Measurements from ENCODE around the gene RNF152.

DNA sequence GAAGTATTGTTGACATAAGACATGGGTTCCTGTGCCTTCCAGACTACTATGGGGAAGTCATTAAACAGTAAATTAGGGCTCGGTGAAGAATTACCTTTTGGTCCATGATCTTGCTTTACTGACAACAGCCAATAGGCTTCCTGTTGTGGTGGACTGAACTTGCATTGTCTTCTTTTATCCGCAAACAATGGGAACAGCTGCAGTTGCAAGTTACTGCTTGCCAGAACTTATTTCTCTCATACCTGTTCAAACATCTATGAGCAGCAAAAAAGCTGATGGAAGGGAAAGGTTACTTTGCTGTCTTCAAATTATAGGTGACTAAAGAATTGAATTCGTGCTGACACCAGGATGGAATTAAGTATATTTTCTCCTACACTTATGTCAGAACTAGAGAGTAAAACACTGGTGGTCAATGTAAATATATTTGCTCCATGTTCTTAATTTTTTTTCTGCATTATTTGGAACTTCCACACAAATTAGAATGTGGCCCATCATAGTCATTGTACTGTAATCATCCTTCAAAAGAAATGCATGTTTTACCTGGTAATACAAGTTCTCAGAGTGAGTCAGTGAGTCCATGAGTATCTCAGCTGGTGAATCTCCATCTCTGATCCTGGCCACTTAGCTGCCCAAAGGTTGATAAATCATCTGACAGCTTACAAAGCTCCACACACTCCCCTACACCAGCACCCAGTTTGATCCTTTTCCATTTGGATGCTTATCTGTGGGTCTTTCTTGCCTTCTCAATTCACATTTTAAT lies 37.3 kb upstream of the RNF152 start:
- TF ChIP-seq, protein P1, sequence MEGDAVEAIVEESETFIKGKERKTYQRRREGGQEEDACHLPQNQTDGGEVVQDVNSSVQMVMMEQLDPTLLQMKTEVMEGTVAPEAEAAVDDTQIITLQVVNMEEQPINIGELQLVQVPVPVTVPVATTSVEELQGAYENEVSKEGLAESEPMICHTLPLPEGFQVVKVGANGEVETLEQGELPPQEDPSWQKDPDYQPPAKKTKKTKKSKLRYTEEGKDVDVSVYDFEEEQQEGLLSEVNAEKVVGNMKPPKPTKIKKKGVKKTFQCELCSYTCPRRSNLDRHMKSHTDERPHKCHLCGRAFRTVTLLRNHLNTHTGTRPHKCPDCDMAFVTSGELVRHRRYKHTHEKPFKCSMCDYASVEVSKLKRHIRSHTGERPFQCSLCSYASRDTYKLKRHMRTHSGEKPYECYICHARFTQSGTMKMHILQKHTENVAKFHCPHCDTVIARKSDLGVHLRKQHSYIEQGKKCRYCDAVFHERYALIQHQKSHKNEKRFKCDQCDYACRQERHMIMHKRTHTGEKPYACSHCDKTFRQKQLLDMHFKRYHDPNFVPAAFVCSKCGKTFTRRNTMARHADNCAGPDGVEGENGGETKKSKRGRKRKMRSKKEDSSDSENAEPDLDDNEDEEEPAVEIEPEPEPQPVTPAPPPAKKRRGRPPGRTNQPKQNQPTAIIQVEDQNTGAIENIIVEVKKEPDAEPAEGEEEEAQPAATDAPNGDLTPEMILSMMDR (IDR thresholded peaks at IDR 0.05), result no peak
- TF ChIP-seq POLR2A (IDR thresholded peaks at IDR 0.05), result no peak

Measured in thyroid gland (tissue), 4 donors.